Measurements from ENCODE around the gene CANX.

CANX gene

DNA sequence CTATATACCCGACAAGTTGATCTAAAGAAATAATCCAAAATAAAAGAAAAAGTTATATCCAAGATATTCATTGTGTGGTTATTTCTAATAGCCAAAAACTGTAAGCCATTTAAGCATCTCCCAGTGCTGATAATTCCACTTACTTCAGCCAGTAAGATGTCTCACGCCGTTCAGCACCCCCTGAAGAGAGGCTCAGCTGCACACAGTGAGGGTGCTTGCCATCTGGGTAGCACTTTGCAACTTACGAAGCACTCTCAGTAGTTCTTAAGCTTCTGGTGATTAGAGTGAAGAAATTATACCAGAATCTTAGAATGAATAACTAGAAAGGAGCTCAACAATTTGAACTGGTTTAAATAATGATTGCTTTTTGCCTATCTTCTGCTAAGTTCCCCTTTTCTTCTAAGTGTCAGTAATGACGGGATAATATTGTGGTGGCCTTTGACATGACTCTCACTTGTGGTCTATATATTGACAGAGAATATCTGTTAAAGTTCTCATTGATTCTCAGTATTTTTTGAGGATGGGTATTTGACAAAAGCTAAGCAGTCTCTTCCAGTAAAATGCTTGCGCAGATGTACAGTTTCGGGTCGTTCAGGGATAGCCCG, 68.8 kb downstream of the CANX start:
- H3K4me3 ChIP-seq (ENCODE audit: extremely low read depth, insufficient read depth, low read length, poor library complexity, severe bottlenecking): no peak overlapping the region
- H3K36me3 ChIP-seq (ENCODE audit: control insufficient read depth, insufficient read depth, low read length): peaks cover 68% of the 10 kb centered on the region
- H3K4me1 ChIP-seq (ENCODE audit: control insufficient read depth, insufficient read depth, low read length, poor library complexity, severe bottlenecking): peaks cover 47% of the 10 kb centered on the region
- no peak overlapping the region for H3K27ac ChIP-seq (ENCODE audit: low read depth, low read length, severe bottlenecking)
- WGBS, 2 experiments (ENCODE audit: insufficient coverage in 2 of 2): 92 to 94% methylated on average over 6 to 8 of the region's 9 CpGs
- H3K9me3 ChIP-seq (ENCODE audit: control insufficient read depth, low read length): no peaks in the 10 kb centered on the region

GRCh38 chr5:179768326-179769085, 69.7 kb downstream of the CANX start:
- WGBS, 2 experiments (ENCODE audit: insufficient coverage in 2 of 2): 86 to 95% methylated on average over 16 to 17 of the region's 18 CpGs

GRCh38 chr5:179769271-179769670, 70.5 kb downstream of the CANX start:
- Histone ChIP-seq H3K4me3 (ENCODE audit: extremely low read depth, insufficient read depth, low read length, poor library complexity, severe bottlenecking) (no peak overlapping the region), H3K36me3 (ENCODE audit: control insufficient read depth, insufficient read depth, low read length) (peaks cover 84% of the 10 kb centered on the region), H3K4me1 (ENCODE audit: control insufficient read depth, insufficient read depth, low read length, poor library complexity, severe bottlenecking) (peaks cover 30% of the 10 kb centered on the region), H3K27ac (ENCODE audit: low read depth, low read length, severe bottlenecking) (no peak overlapping the region), H3K9me3 (ENCODE audit: control insufficient read depth, low read length) (no peaks in the 10 kb centered on the region)
- WGBS, 2 experiments (ENCODE audit: insufficient coverage in 2 of 2): 96 to 97% methylated on average over 4 to 5 of the region's 6 CpGs

More at GRCh38 chr5:179768326-179769085, 69.7 kb downstream of the CANX start:
- Histone ChIP-seq H3K4me1 (ENCODE audit: control insufficient read depth, insufficient read depth, low read length, poor library complexity, severe bottlenecking) (peaks cover 38% of the 10 kb centered on the region), H3K36me3 (ENCODE audit: control insufficient read depth, insufficient read depth, low read length) (peaks cover 76% of the 10 kb centered on the region), H3K4me3 (ENCODE audit: extremely low read depth, insufficient read depth, low read length, poor library complexity, severe bottlenecking) (no peak overlapping the region), H3K27ac (ENCODE audit: low read depth, low read length, severe bottlenecking) (no peak overlapping the region), H3K9me3 (ENCODE audit: control insufficient read depth, low read length) (no peaks in the 10 kb centered on the region)

- Histone ChIP-seq H3K27ac (ENCODE audit: low read depth, low read length, severe bottlenecking) (no peak overlapping the region), H3K4me3 (ENCODE audit: extremely low read depth, insufficient read depth, low read length, poor library complexity, severe bottlenecking) (no peak overlapping the region), H3K9me3 (ENCODE audit: control insufficient read depth, low read length) (no peaks in the 10 kb centered on the region), H3K36me3 (ENCODE audit: control insufficient read depth, insufficient read depth, low read length) (peaks cover 89% of the 10 kb centered on the region), H3K4me1 (ENCODE audit: control insufficient read depth, insufficient read depth, low read length, poor library complexity, severe bottlenecking) (peaks cover 27% of the 10 kb centered on the region)
- WGBS, 2 experiments (ENCODE audit: insufficient coverage in 2 of 2): 89 to 95% methylated on average over 5 of the region's 5 CpGs
These were observed 71.0 kb downstream of the CANX start for GRCh38 chr5:179769796-179770195.

GRCh38 chr5:179771311-179771895, 72.6 kb downstream of the CANX start:
- Histone ChIP-seq H3K4me3 (ENCODE audit: extremely low read depth, insufficient read depth, low read length, poor library complexity, severe bottlenecking) (no peak overlapping the region), H3K27ac (ENCODE audit: low read depth, low read length, severe bottlenecking) (no peak overlapping the region), H3K36me3 (ENCODE audit: control insufficient read depth, insufficient read depth, low read length) (peaks cover 98% of the 10 kb centered on the region), H3K9me3 (ENCODE audit: control insufficient read depth, low read length) (no peaks in the 10 kb centered on the region), H3K4me1 (ENCODE audit: control insufficient read depth, insufficient read depth, low read length, poor library complexity, severe bottlenecking) (peaks cover 11% of the 10 kb centered on the region)
- WGBS, 2 experiments (ENCODE audit: insufficient coverage in 2 of 2): 93 to 100% methylated on average over 4 of the region's 4 CpGs

DNA sequence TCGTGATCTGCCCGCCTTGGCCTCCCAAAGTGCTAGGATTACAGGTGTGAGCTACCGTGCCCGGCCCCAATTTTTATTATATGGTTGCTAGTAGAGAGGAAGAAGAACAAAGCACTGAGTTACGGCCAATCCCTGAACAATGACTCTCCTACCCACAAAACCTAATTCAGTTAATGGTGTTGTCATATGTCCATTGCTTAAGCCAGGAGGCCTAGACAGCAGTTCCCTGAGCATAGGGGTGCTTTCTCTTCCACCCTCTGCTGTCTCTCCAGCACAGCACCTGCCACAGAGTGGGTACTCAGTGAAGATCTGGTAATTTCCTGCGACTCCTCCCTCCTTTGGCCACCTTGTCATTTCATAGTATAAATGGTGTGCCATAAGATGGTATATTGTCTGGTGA, 73.6 kb downstream of the CANX start:
- Histone ChIP-seq H3K36me3 (ENCODE audit: control insufficient read depth, insufficient read depth, low read length) (peaks cover 97% of the 10 kb centered on the region), H3K4me3 (ENCODE audit: extremely low read depth, insufficient read depth, low read length, poor library complexity, severe bottlenecking) (no peak overlapping the region), H3K27ac (ENCODE audit: low read depth, low read length, severe bottlenecking) (no peak overlapping the region), H3K9me3 (ENCODE audit: control insufficient read depth, low read length) (no peaks in the 10 kb centered on the region), H3K4me1 (ENCODE audit: control insufficient read depth, insufficient read depth, low read length, poor library complexity, severe bottlenecking) (peaks cover 2% of the 10 kb centered on the region)
- WGBS, 2 experiments (ENCODE audit: insufficient coverage in 2 of 2): 94 to 100% methylated on average over 1 to 2 of the region's 6 CpGs

DNA sequence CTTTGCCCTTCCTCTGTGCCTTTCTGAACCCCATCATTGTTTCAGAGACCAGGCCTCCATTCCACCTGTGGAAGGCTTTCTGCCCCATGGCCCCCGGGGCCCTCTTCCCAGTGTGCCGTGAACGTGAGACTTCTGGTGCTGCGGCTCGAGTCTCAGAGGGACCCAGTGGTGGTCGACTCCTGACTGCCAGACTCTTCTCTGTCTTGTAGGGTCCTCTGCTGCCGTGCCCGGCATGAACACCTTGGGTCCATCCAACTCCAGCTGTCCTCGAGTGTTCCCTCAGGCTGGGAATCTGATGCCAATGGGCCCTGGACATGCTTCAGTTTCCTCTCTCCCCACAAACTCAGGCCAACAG, 74.9 kb downstream of the CANX start:
- peaks cover 2% of the 10 kb centered on the region for H3K4me1 ChIP-seq (ENCODE audit: control insufficient read depth, insufficient read depth, low read length, poor library complexity, severe bottlenecking)

GRCh38 chr5:179774442-179774841, 75.7 kb downstream of the CANX start:
- H3K4me1 ChIP-seq (ENCODE audit: control insufficient read depth, insufficient read depth, low read length, poor library complexity, severe bottlenecking): peaks cover 2% of the 10 kb centered on the region
- H3K9me3 ChIP-seq (ENCODE audit: control insufficient read depth, low read length): no peaks in the 10 kb centered on the region
- no peak overlapping the region for H3K27ac ChIP-seq (ENCODE audit: low read depth, low read length, severe bottlenecking)
- H3K36me3 ChIP-seq (ENCODE audit: control insufficient read depth, insufficient read depth, low read length): peaks cover 97% of the 10 kb centered on the region
- H3K4me3 ChIP-seq (ENCODE audit: extremely low read depth, insufficient read depth, low read length, poor library complexity, severe bottlenecking): no peak overlapping the region
- 94 to 98% methylated on average over 10 to 11 of the region's 12 CpGs for WGBS, 2 experiments (ENCODE audit: insufficient coverage in 2 of 2)

More for the DNA sequence above, 74.9 kb downstream of the CANX start:
- Histone ChIP-seq H3K27ac (ENCODE audit: low read depth, low read length, severe bottlenecking) (no peak overlapping the region), H3K4me3 (ENCODE audit: extremely low read depth, insufficient read depth, low read length, poor library complexity, severe bottlenecking) (no peak overlapping the region), H3K36me3 (ENCODE audit: control insufficient read depth, insufficient read depth, low read length) (peaks cover 97% of the 10 kb centered on the region), H3K9me3 (ENCODE audit: control insufficient read depth, low read length) (no peaks in the 10 kb centered on the region)
- WGBS, 2 experiments (ENCODE audit: insufficient coverage in 2 of 2): 97 to 98% methylated on average over 9 of the region's 9 CpGs

- H3K27ac ChIP-seq (ENCODE audit: low read depth, low read length, severe bottlenecking): no peak overlapping the region
- H3K4me1 ChIP-seq (ENCODE audit: control insufficient read depth, insufficient read depth, low read length, poor library complexity, severe bottlenecking): peaks cover under 1% of the 10 kb centered on the region
- H3K9me3 ChIP-seq (ENCODE audit: control insufficient read depth, low read length): no peaks in the 10 kb centered on the region
- 97% methylated on average over 8 to 10 of the region's 11 CpGs for WGBS, 2 experiments (ENCODE audit: insufficient coverage in 2 of 2)
- H3K36me3 ChIP-seq (ENCODE audit: control insufficient read depth, insufficient read depth, low read length): peaks cover 96% of the 10 kb centered on the region
- no peak overlapping the region for H3K4me3 ChIP-seq (ENCODE audit: extremely low read depth, insufficient read depth, low read length, poor library complexity, severe bottlenecking)
These were observed 77.7 kb downstream of the CANX start for GRCh38 chr5:179776411-179776938.

GRCh38 chr5:179777456-179777855, 78.7 kb downstream of the CANX start:
- Histone ChIP-seq H3K36me3 (ENCODE audit: control insufficient read depth, insufficient read depth, low read length) (peaks cover 93% of the 10 kb centered on the region), H3K27ac (ENCODE audit: low read depth, low read length, severe bottlenecking) (no peak overlapping the region), H3K9me3 (ENCODE audit: control insufficient read depth, low read length) (no peaks in the 10 kb centered on the region), H3K4me3 (ENCODE audit: extremely low read depth, insufficient read depth, low read length, poor library complexity, severe bottlenecking) (no peak overlapping the region), H3K4me1 (ENCODE audit: control insufficient read depth, insufficient read depth, low read length, poor library complexity, severe bottlenecking) (no peaks in the 10 kb centered on the region)
- 97% methylated on average over 10 of the region's 10 CpGs for WGBS, 2 experiments (ENCODE audit: insufficient coverage in 2 of 2)

All from mesodermal cell (in vitro differentiated cells).